GM12874 (cell line): ENCODE data around the gene DCPS.

ENCODE experiments used
- TF ChIP-seq, protein P1 (sequence below): IDR thresholded peaks from 2 replicates; pipeline ENCODE4 v1.5.1; 2011; ENCODE audit warnings: low read depth, mild to moderate bottlenecking, control low read depth, low read length, moderate library complexity; ENCODE audit not compliant: insufficient read depth

DCPS gene

DNA sequence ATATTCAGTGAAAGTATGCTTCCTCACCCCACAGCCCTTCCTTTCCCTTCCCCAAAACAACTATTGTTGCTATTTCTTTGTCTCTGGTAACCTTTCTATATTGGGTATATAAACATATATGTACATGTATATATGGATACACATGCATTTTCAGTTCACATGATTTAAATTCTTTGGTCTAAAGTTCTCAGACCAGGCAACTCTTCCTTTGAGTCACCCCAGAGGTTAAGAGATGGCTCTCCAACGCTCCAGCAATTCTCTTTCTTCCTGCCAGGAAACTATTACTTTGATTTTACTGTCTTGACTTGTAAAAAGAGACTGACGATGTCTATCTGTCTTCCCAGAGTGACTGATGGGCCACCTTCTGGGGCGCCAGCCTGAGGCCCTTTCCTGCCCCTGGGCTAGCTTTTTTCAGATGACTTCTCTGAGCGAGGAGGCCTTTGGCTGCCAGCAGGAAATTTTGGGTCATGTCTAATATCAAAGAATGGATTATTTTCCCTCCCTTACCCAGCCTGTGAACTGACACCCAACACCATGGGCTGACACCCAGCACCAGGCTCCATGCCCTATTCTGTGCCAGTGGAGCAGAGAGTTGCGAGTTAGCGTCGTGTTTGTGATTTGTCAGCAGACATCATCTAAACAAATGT is 37.2 kb downstream of the DCPS start:
- TF ChIP-seq, protein P1, sequence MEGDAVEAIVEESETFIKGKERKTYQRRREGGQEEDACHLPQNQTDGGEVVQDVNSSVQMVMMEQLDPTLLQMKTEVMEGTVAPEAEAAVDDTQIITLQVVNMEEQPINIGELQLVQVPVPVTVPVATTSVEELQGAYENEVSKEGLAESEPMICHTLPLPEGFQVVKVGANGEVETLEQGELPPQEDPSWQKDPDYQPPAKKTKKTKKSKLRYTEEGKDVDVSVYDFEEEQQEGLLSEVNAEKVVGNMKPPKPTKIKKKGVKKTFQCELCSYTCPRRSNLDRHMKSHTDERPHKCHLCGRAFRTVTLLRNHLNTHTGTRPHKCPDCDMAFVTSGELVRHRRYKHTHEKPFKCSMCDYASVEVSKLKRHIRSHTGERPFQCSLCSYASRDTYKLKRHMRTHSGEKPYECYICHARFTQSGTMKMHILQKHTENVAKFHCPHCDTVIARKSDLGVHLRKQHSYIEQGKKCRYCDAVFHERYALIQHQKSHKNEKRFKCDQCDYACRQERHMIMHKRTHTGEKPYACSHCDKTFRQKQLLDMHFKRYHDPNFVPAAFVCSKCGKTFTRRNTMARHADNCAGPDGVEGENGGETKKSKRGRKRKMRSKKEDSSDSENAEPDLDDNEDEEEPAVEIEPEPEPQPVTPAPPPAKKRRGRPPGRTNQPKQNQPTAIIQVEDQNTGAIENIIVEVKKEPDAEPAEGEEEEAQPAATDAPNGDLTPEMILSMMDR: no peak

DNA sequence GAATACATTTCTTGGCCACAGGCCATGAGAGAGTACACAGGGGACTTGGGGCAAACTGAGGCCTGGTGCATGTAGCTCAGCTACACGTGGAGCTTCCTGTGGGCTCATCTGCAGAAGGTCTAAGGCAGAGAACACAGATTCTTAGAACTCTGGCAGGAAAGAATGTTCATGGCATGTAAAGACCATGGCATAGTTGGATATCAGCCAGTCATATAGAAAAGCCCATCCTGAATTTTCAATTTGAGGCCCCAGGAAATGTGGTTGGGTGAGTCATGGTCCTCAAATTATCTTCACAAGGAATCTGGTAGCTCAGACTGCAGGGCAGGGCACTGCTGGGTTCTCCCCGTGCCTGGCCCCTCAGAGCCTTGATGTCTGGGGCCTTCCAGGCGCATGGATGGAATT is 37.9 kb downstream of the DCPS start:
- TF ChIP-seq, protein P1: no peak

DNA sequence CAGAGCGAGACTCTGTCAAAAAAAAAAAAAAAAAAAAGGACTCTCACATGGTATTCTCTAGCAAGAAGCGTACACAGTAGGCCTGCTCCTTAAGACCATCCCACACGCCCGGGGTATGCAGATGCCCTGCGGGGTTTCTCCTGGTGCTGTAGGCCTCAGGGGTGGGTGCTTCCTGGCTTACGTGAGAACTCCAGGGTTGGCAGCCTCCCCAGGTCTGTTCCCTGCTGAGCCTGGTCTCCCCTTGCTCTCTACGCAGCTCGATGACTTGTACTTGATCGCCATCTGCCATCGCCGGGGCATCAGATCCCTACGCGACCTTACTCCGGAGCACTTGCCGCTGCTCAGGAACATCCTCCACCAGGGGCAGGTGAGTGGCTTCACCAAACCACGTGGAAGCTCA is 39.2 kb downstream of the DCPS start:
- TF ChIP-seq, protein P1: no peak

- TF ChIP-seq, protein P1: no peak
These were observed 40.6 kb downstream of the DCPS start for GRCh38 chr11:126344141-126345080.

DNA sequence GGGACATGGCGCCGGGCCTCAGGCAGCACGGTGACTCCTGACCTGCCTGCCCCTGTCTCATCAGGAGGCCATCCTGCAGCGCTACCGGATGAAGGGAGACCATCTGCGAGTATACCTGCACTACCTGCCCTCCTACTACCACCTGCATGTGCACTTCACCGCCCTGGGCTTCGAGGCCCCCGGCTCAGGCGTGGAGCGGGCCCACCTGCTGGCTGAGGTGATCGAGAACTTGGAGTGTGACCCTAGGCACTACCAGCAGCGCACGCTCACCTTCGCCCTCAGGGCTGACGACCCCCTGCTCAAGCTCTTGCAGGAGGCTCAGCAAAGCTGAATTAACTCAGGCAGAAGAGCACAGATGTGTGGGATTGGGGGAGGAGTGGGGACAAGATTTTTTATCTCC is 41.4 kb downstream of the DCPS start:
- TF ChIP-seq, protein P1: no peak

DNA sequence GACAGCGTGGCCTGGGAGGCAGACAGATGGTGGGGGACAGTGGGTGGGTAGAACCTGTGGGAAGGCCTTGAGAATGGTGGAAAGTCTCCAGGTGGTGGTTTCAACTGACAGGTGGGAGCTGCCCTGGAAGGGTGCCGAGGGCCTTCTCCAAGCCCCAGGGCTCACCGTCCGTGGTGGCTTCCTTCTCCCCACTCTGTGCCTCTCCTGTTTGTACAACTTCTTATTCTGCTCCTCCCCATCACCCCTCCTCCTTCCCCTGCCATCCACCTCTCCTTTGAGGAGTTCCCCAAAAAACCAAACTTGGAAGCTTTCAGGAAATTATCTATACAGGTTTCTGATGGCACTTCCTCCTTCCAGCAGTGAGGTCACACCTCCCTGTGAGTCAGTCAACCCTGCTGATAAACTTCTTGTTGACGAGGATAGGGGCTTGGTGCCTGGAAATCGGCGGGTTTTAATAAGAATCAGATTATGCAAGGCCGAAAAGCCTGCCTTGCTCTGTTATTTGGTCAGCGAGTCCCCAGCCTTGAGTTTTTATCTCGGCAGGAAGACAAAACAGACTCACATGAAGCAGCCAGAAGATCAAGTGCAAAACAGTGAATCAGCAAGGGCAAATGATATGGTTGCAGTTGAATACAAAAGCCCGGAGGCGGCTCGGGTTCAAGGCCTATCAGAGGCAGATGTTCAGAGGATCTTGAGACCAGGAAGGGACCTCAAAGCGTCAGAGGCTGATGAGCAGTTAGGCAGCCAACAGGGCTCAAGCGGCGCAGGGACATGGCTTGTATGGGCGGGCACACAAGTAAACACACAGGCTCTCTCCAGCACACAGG is 42.1 kb downstream of the DCPS start:
- TF ChIP-seq, protein P1: no peak

DNA sequence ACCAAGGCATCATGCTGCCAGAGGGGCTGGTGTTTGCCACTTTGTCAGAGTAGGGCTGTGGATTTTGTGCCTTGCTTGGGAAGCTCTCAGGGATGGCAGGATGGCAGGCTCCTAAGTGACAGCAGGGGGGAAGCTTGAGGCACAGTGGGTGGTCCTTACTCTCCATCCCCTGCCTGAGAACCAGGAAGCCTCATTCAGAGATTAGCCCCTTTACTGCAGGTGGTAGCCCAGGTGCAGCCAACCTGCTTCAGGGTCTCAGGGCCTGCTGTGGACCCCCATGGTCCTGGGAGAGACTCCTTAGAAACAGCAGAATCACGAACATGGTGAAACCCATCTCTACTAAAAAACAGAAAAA is 42.7 kb downstream of the DCPS start:
- TF ChIP-seq, protein P1: no peak
